ENCODE results near the gene ZBTB42. TPM values are rescaled to one million over a fixed set of nuclear protein-coding genes. Genes with fewer than 3 reads are reported as not detected.
"Not testable (repeated sequence)": the region's sequence is repeated elsewhere in the genome, so short reads cannot be mapped to it uniquely, and the experiment has no call there.

Gene ZBTB42
- total RNA-seq, 1 donor from 2014 or later, result 6.1 TPM

DNA sequence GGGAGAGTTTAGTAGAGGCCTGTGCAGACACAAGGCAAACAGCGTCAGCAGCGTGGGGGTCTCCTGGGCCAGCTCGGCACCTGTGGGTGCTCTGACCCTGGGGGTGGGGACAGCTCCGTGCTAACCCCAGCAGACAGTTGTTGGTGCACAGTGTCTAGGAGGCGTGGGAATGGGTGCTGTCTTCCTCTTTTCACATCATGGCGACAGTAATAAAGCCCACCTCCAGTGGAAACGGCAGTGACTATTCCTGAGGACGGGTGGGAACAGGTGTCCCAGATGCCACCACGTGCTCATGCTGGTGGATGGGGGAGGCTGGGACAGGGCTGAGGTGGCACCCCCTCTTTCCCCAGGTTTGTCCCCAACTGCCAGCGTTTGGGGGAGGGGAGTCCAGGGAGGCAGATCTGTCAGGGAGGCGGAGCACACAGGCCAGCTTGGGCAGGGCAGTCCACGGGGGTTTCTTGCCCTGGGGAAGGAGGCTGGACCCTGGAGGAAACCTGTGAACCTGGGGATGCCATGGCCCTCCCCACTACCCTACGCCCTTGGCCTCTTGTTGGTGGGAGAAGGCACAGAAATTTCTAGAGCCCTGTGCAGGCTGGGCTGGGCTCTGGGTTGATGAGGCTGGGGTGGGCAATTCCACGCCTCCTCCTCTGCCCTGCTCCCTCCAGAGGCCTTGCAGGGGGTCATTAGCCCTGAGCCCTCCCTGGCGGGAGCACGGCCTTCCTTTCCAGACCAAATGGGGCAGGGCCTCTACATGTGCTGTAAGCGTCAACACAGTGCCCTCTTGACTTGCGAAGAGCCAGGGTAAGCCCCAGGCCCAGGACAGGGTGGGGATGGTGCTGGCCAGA is 3.8 kb downstream of the ZBTB42 start:
- H3K36me3 Mint-ChIP-seq (ENCODE audit: low read depth), result no peaks in the 10 kb centered on the region
- no peak overlapping the region for H3K4me3 Mint-ChIP-seq
- H3K9me3 Mint-ChIP-seq, result no peaks in the 10 kb centered on the region
- intact Hi-C loops (cut with micrococcal nuclease), result no loop called here
- no peaks in the 10 kb centered on the region for H3K27me3 Mint-ChIP-seq (ENCODE audit: insufficient read depth)
- no peak overlapping the region for H3K27ac Mint-ChIP-seq
- H3K4me1 Mint-ChIP-seq (ENCODE audit: low read depth), result no peaks in the 10 kb centered on the region
- no peak for DNase-seq (ENCODE audit: low spot score)

DNA sequence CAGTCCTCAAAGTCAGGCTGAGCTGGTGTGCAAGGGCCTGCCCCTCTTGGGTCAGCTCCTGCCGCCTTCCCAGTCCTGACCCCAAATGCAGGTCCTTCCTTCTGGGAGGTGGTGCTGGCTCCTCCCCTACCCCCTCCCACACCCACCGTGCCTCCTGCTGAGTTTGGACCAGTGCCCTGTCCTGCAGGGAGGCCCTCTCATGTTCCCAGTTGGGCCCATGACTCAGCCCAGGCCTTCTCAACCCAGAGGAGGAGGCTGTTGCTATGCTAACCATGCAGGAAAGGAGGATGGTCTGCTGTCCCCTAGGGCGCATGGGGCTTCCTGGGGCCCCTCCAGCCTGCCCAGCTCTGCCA is 4.4 kb downstream of the ZBTB42 start:
- H3K27ac Mint-ChIP-seq, result no peak overlapping the region
- H3K4me3 Mint-ChIP-seq, result no peak overlapping the region
- no peaks in the 10 kb centered on the region for H3K36me3 Mint-ChIP-seq (ENCODE audit: low read depth)
- H3K9me3 Mint-ChIP-seq, result no peaks in the 10 kb centered on the region
- intact Hi-C loops (cut with micrococcal nuclease), result no loop called here
- DNase-seq (ENCODE audit: low spot score), result no peak
- no peaks in the 10 kb centered on the region for H3K27me3 Mint-ChIP-seq (ENCODE audit: insufficient read depth)
- no peaks in the 10 kb centered on the region for H3K4me1 Mint-ChIP-seq (ENCODE audit: low read depth)

DNA sequence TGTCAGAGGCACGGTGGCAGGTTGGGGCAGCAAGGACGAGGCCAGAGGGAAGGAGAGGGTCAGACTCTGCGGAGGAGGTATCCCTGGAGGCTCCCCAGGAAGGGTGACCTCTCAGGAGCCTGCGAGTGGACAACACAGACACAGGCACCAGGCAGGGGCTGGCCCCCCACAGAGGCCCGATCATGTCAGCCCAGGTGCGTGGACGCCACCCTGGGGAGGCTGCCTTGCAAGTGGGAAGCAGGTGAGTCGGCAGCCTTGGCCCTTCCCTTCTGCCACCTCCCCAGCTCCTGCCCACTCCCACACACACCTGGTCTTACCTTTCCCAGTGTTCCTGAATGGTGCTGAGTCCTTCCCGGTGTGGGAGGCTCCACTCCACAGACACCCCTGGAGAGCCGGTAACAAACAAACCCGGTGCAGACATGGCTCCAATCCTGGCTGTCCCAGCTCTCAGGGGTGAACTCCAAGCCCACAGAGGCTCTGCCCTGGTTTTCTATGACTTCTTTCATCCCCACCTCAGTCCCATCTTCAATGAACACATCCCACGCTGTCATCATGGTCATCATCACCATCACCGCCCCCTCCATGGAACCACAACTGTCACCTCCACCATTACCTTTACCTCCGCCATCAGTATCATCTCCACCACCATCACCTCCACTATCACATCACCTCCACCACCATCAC is 5.2 kb downstream of the ZBTB42 start:
- intact Hi-C loops (cut with micrococcal nuclease), result no loop called here
- Mint-ChIP-seq H3K36me3 (ENCODE audit: low read depth) (no peaks in the 10 kb centered on the region), H3K27ac (no peak overlapping the region), H3K4me1 (ENCODE audit: low read depth) (no peaks in the 10 kb centered on the region), H3K27me3 (ENCODE audit: insufficient read depth) (no peaks in the 10 kb centered on the region), H3K4me3 (no peak overlapping the region), H3K9me3 (no peaks in the 10 kb centered on the region)
- DNase-seq (ENCODE audit: low spot score), result no peak

DNA sequence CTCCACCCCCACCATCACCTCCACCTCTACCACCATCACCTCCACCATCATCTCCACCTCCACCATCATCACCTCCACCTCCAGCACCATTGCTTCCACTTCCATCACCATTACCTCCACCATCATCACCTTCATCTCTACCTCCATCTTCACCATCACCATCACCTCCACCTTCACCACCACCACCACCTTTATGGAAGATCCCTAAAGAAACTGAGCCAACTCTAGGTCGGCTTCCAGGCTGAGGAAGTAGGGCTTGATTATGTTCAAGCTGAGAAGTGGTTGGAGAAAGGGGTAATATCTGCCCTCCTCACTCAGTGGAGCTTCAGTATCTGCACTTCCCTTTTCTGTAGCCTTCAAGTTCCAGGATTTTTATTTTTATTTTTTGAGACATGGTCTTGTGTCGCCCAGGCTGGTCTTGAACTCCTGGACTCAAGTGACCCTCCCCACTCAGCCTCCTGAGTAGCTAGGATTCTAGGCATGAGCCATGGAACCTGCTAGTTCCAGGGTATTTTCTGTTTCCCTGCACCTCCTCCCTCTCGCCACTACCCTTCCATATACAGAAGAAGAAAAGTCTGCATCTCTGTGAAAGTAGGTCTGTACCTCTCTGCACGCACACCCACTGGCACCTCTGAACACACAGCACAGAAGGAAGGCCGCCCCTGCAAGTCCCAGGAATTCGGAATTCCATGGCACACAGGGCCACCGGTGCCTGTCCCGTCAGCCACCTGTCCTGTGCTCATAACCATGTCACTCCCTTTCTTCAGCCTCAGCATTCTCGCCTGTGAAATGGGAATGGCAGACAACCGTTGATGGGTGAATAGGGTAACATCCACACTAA is 5.9 kb downstream of the ZBTB42 start:
- no peak overlapping the region for H3K4me3 Mint-ChIP-seq
- no peaks in the 10 kb centered on the region for H3K27me3 Mint-ChIP-seq (ENCODE audit: insufficient read depth)
- H3K9me3 Mint-ChIP-seq, result no peaks in the 10 kb centered on the region
- H3K27ac Mint-ChIP-seq, result no peak overlapping the region
- no peak for DNase-seq (ENCODE audit: low spot score)
- H3K36me3 Mint-ChIP-seq (ENCODE audit: low read depth), result no peaks in the 10 kb centered on the region
- intact Hi-C loops (cut with micrococcal nuclease), result no loop called here
- no peaks in the 10 kb centered on the region for H3K4me1 Mint-ChIP-seq (ENCODE audit: low read depth)

DNA sequence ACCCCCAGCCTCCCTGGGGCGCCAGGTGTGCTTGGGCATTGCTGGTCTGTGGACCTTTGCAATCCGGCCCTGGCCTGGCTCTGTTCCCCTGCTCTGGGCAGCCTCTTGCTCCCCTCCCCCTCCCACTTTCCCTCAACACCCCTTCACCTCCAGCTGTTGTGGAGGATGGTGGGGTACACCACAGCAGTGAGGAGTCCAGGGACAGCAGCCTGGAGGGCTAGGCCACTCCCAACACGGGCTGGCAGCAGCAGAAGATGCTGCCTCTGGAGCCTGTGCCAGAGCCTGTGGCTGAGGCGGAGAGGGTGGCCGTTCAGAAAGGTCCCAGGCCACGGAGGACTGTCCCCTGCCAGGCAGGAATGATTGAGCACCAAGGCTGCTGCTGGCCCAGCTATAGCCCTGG is 7.6 kb downstream of the ZBTB42 start:
- Mint-ChIP-seq H3K4me1 (ENCODE audit: low read depth) (peaks cover 2% of the 10 kb centered on the region), H3K27ac (no peak overlapping the region), H3K4me3 (no peak overlapping the region), H3K9me3 (no peaks in the 10 kb centered on the region), H3K27me3 (ENCODE audit: insufficient read depth) (no peaks in the 10 kb centered on the region), H3K36me3 (ENCODE audit: low read depth) (no peaks in the 10 kb centered on the region)
- intact Hi-C loops (cut with micrococcal nuclease), result no loop called here
- DNase-seq (ENCODE audit: low spot score), result no peak

DNA sequence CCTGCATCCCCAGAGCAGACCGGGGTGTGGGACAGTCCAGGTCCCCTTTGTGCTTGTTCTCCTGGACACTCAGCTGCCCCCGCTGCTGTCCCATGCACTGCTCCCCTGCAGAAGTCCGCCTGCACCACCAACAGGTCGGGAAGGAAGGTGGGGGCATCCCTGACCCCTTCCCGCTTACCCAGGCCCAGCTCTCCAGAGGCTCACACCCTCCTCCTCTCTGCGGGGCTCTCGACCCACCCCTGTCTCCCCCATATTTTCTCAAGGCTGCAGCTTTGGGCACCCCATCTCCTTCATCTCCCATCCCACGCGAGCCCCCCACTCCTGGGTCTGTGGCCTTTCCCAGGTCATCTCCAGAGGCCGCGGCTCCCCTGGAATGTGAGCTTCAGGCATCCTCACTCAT is 9.4 kb downstream of the ZBTB42 start:
- intact Hi-C loops (cut with micrococcal nuclease), result no loop called here
- Mint-ChIP-seq H3K9me3 (no peaks in the 10 kb centered on the region), H3K4me3 (no peak overlapping the region), H3K36me3 (ENCODE audit: low read depth) (peaks cover 4% of the 10 kb centered on the region), H3K4me1 (ENCODE audit: low read depth) (peaks cover 14% of the 10 kb centered on the region), H3K27ac (no peak overlapping the region), H3K27me3 (ENCODE audit: insufficient read depth) (no peaks in the 10 kb centered on the region)
- DNase-seq (ENCODE audit: low spot score), result no peak

DNA sequence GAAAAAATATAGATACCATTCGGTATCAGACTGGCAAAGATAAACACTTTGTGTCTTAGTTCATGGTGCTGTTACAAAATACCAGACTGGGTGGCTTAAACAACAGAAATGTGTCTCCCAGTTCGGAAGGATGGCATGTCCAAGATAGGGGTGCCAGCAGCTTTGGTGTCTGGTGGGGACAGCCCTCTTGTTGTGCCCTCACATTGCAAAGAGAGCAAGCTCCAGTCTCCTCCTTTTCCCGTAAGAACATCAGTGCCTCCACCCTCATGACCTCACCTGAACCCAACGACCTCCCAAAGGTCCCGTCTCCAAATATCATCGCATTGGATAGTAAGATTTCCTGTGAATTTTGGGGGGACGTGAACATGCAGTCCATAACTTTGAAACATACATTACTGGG is 12.4 kb downstream of the ZBTB42 start:
- DNase-seq (ENCODE audit: low spot score), result no peak
- Mint-ChIP-seq H3K4me3 (peak overlapping the region; percentile 38), H3K9me3 (no peaks in the 10 kb centered on the region), H3K4me1 (ENCODE audit: low read depth) (peaks cover 14% of the 10 kb centered on the region), H3K27ac (no peak overlapping the region), H3K36me3 (ENCODE audit: low read depth) (peaks cover 6% of the 10 kb centered on the region), H3K27me3 (ENCODE audit: insufficient read depth) (no peaks in the 10 kb centered on the region)
- intact Hi-C loops (cut with micrococcal nuclease), result no loop called here

DNA sequence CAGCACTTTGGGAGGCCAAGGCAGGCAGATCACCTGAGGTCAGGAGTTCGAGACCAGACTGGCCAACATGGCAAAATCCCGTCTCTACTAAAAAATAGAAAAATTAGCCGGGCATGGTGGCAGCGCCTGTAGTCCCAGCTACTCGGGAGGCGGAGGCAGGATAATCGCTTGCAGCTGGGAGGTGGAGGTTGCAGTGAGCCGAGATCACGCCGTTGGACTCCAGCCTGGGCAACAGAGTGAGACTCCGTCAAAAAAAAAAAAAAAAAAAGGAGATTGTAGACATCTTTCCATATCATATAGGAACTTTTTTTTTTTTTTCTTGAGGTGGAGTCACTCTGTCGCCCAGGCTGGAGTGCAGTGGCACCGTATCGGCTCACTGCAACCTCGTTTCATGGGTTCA is 13.8 kb downstream of the ZBTB42 start:
- peak overlapping the region; percentile 92 for H3K27ac Mint-ChIP-seq
- H3K4me3 Mint-ChIP-seq, result peak overlapping the region; percentile 91
- H3K9me3 Mint-ChIP-seq; H3K27me3 Mint-ChIP-seq (ENCODE audit: insufficient read depth); DNase-seq (ENCODE audit: low spot score); H3K36me3 Mint-ChIP-seq (ENCODE audit: low read depth); intact Hi-C loops (cut with micrococcal nuclease): not testable (repeated sequence)
- H3K4me1 Mint-ChIP-seq (ENCODE audit: low read depth), result peaks cover 14% of the 10 kb centered on the region

DNA sequence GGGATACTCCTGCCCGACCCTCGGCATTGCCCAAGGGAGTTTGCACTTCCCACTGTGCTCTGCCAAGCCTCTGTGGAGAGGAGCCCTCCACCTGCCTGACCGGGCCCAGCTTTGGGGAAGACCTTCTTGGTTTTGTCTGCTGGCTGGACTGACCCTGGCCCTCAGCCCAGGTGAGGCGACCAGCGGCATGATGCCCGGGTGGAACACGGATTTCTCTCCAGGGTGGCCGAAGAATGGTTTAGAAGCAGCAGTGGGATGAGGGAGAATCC is 15.6 kb downstream of the ZBTB42 start:
- Mint-ChIP-seq H3K36me3 (ENCODE audit: low read depth) (peaks cover 6% of the 10 kb centered on the region), H3K4me1 (ENCODE audit: low read depth) (peaks cover 14% of the 10 kb centered on the region), H3K9me3 (no peaks in the 10 kb centered on the region), H3K27me3 (ENCODE audit: insufficient read depth) (no peaks in the 10 kb centered on the region), H3K4me3 (peak overlapping the region; percentile 91), H3K27ac (peak overlapping the region; percentile 92)
- intact Hi-C loops (cut with micrococcal nuclease), result no loop called here
- no peak for DNase-seq (ENCODE audit: low spot score)

DNA sequence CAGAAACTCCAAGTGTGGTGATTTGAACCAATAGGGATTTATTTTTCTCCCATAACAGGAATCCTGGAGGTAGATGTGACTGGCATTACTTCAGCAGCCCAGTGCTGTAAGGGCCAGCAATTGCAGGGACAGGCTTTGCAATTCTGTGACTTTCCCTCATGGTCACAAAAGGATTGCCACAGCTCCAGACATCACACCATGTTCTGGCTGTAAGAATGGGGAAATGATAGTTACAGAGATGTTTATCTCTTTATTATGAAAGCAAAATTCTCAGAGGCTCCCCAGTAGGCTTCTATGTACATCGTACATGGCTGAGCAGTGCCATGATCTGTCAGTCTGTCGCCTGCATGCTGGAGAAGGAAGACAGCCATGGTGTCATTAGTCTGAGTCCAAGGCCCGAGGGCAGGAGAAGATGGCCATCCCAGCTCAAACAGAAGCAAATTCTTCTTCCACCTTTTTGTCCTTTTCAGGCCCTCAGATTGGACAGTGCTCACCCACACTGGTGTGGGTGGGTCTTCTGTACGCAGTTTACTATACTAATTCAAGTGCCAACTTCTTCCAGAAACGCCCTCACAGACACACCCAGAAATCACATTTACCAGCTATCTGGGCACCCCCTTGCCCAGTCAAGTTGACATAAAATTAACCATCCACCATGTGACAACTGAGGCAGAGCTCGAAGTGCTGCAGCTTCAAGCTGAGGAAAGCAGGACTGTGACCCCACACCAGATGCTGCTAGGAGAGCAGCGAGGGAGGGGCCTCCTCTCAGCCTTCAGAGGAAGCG is 17.2 kb downstream of the ZBTB42 start:
- no peak for DNase-seq (ENCODE audit: low spot score)
- Mint-ChIP-seq H3K27me3 (ENCODE audit: insufficient read depth) (no peaks in the 10 kb centered on the region), H3K4me3 (no peak overlapping the region), H3K4me1 (ENCODE audit: low read depth) (peaks cover 14% of the 10 kb centered on the region), H3K27ac (no peak overlapping the region), H3K36me3 (ENCODE audit: low read depth) (peaks cover 6% of the 10 kb centered on the region), H3K9me3 (no peaks in the 10 kb centered on the region)
- intact Hi-C loops (cut with micrococcal nuclease), result no loop called here

DNA sequence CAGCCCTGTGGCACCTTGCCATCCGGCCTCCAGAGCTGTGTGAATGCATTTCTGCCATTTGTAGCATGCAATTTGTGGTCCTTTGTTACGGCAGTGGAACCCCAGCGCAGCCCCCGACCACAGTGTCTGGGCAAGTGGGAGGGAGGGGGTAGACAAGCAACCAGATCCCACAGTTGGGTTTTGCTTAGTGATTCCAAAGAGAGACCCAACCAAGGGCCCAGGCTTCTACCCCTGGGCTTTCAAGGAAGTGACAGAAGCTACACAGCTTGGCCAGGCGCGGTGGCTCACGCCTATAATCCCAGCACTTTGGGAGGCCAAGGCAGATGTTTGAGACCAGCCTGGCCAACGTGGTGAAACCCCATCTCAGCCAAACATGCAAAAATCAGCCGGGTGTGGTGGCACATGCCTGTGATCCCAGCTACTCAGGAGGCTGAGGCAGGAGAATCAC is 17.8 kb downstream of the ZBTB42 start:
- Mint-ChIP-seq H3K27ac (no peak overlapping the region), H3K9me3 (no peaks in the 10 kb centered on the region), H3K27me3 (ENCODE audit: insufficient read depth) (no peaks in the 10 kb centered on the region), H3K4me1 (ENCODE audit: low read depth) (peaks cover 9% of the 10 kb centered on the region), H3K36me3 (ENCODE audit: low read depth) (peaks cover 5% of the 10 kb centered on the region), H3K4me3 (no peak overlapping the region)
- DNase-seq (ENCODE audit: low spot score), result no peak
- intact Hi-C loops (cut with micrococcal nuclease), result no loop called here

DNA sequence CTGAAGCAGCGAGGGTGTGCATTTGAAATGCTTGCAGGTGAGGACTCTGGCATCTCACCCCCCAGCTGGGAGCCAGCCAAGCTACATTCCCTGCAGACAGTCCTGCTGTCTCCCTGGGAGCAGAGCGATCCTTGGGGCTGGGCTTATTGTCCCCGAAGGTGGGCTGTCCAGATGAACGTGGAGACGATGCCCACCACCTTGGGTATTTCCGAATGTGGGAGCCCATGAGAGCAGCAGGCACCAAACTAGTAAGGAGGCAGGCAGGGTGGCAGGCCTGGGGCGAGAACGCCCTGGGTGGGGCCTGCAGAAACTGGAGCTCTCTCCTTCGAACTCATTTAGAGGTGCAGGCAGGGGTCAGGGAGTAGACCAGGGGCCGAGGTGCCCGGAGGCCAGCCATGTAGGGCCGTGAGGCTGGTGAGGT is 18.5 kb downstream of the ZBTB42 start:
- Mint-ChIP-seq H3K9me3 (peaks cover 1% of the 10 kb centered on the region), H3K27me3 (ENCODE audit: insufficient read depth) (peaks cover 4% of the 10 kb centered on the region), H3K36me3 (ENCODE audit: low read depth) (peaks cover 2% of the 10 kb centered on the region), H3K27ac (no peak overlapping the region), H3K4me3 (no peak overlapping the region), H3K4me1 (ENCODE audit: low read depth) (peaks cover 2% of the 10 kb centered on the region)
- DNase-seq (ENCODE audit: low spot score), result no peak
- intact Hi-C loops (cut with micrococcal nuclease), result no loop called here
